Measurements from ENCODE around the gene CD164.

DNA sequence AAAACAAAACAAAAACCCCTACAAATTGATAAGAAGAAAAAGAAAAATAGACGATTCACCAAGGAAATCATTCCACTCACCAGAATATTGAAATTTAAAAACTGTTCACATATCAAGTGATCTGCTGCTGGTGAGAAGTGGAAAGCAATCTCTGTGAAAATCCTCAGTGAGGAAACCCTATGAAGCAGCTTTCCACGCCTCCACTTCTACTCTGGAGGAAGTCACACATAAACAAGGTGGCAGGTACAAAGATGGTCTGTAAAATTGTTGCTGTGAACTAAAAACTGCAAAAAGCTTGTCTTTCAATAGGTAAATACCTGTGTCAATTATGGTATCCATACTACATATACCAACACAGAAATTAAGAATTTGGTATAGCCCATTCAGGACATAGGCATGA, 18.5 kb downstream of the CD164 start:
- TF ChIP-seq POLR2A (IDR thresholded peaks at IDR 0.05; ENCODE audit: low read length) (no peak), GATA1 (IDR thresholded peaks at IDR 0.05; ENCODE audit: low read depth, low read length) (no peak)

All from erythroblast (primary cell).